ENCODE data around the gene SYTL2. TPM values are rescaled to one million over a fixed set of nuclear protein-coding genes. Genes with fewer than 3 reads are reported as not detected.

SYTL2 gene
- polyA plus RNA-seq, 1 of the 3 experiments (the other 2 are of a cell fraction): 36.0 TPM

DNA sequence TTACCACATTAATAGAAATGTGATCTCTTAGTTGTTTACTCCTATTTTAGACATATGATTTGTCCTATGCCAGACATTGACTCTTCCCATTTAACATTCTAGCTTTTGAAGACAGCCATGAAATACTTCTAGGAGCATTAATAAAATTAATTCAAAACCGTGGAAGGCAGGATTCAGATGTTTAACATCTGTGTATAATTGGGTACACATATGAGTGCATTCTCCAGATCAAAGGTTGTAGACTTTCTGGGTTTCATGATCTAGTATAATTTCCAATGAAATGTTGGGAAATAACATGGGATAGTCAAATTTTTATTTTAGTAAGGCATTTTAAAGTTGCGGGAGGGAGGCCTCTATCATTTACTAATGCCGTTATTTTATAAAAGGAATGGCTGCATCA lies 89.8 kb downstream of the SYTL2 start:
- no peak for DNase-seq
- no peak overlapping the region for H3K4me3 ChIP-seq (ENCODE audit: low read depth in 2 of 2, low read length in 1 of 2)
- H3K4me1 ChIP-seq (ENCODE audit: control insufficient read depth in 1 of 2, insufficient read depth in 2 of 2, low read depth in 1 of 2, low read length in 1 of 2): peaks cover 0 to 14% of the 10 kb centered on the region in 2 experiments; a peak in 3 of 4 replicates
- CTCF ChIA-PET: interaction anchor here (1.1 kb wide), 2 partner anchors 25 to 126 kb away, joined by 3 read pairs; no protein-coding TSS in a partner anchor
- H3K9me3 ChIP-seq: no peaks in the 10 kb centered on the region
- TF ChIP-seq TEAD4 (IDR thresholded peaks at IDR 0.05; ENCODE audit: borderline replicate concordance, insufficient read depth): no peak
- TF ChIP-seq, protein P1, sequence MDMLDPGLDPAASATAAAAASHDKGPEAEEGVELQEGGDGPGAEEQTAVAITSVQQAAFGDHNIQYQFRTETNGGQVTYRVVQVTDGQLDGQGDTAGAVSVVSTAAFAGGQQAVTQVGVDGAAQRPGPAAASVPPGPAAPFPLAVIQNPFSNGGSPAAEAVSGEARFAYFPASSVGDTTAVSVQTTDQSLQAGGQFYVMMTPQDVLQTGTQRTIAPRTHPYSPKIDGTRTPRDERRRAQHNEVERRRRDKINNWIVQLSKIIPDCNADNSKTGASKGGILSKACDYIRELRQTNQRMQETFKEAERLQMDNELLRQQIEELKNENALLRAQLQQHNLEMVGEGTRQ (IDR thresholded peaks at IDR 0.05; ENCODE audit: borderline replicate concordance, low read depth, low read length): no peak
- TF ChIP-seq SMC3 (IDR thresholded peaks at IDR 0.05; ENCODE audit: low read depth, low read length): no peak
- TF ChIP-seq, protein P2, sequence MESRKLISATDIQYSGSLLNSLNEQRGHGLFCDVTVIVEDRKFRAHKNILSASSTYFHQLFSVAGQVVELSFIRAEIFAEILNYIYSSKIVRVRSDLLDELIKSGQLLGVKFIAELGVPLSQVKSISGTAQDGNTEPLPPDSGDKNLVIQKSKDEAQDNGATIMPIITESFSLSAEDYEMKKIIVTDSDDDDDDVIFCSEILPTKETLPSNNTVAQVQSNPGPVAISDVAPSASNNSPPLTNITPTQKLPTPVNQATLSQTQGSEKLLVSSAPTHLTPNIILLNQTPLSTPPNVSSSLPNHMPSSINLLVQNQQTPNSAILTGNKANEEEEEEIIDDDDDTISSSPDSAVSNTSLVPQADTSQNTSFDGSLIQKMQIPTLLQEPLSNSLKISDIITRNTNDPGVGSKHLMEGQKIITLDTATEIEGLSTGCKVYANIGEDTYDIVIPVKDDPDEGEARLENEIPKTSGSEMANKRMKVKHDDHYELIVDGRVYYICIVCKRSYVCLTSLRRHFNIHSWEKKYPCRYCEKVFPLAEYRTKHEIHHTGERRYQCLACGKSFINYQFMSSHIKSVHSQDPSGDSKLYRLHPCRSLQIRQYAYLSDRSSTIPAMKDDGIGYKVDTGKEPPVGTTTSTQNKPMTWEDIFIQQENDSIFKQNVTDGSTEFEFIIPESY (IDR thresholded peaks at IDR 0.05; ENCODE audit: borderline replicate concordance, low read depth): no peak
- TF ChIP-seq EZH2phosphoT487 (IDR thresholded peaks at IDR 0.05; ENCODE audit: borderline replicate concordance, low read depth): no peak
- no peak for TF ChIP-seq TCF12 (IDR thresholded peaks at IDR 0.05)
- TF ChIP-seq, protein P3, sequence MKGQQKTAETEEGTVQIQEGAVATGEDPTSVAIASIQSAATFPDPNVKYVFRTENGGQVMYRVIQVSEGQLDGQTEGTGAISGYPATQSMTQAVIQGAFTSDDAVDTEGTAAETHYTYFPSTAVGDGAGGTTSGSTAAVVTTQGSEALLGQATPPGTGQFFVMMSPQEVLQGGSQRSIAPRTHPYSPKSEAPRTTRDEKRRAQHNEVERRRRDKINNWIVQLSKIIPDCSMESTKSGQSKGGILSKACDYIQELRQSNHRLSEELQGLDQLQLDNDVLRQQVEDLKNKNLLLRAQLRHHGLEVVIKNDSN (IDR thresholded peaks at IDR 0.05; ENCODE audit: borderline replicate concordance, low read depth): no peak
- H3K9me2 ChIP-seq: no peaks in the 10 kb centered on the region
- 79% methylated on average over 3 of the region's 3 CpGs for WGBS (ENCODE audit: low lambda C conversion rate)
- POLR2A ChIA-PET: no interaction called here
- peaks cover 23% of the 10 kb centered on the region for H3F3A ChIP-seq (replicated peaks; ENCODE audit: insufficient read depth)
- H4K20me1 ChIP-seq (ENCODE audit: insufficient read depth): no peaks in the 10 kb centered on the region
- H3K27me3 ChIP-seq (ENCODE audit: insufficient read depth): no peaks in the 10 kb centered on the region
- H3K36me3 ChIP-seq (replicated peaks in 1 of 2; ENCODE audit: control insufficient read depth in 1 of 2, insufficient read depth in 2 of 2, low read length in 1 of 2): no peaks in the 10 kb centered on the region
- no peak overlapping the region for H2AFZ ChIP-seq (ENCODE audit: low read depth)
- no peak overlapping the region for H3K9ac ChIP-seq
- no peak overlapping the region; a peak in 1 of 4 replicates for H3K27ac ChIP-seq (ENCODE audit: low read depth in 2 of 2, low read length in 1 of 2)
- no peak overlapping the region for H3K4me2 ChIP-seq
- H3K79me2 ChIP-seq (ENCODE audit: insufficient read depth): no peaks in the 10 kb centered on the region

DNA sequence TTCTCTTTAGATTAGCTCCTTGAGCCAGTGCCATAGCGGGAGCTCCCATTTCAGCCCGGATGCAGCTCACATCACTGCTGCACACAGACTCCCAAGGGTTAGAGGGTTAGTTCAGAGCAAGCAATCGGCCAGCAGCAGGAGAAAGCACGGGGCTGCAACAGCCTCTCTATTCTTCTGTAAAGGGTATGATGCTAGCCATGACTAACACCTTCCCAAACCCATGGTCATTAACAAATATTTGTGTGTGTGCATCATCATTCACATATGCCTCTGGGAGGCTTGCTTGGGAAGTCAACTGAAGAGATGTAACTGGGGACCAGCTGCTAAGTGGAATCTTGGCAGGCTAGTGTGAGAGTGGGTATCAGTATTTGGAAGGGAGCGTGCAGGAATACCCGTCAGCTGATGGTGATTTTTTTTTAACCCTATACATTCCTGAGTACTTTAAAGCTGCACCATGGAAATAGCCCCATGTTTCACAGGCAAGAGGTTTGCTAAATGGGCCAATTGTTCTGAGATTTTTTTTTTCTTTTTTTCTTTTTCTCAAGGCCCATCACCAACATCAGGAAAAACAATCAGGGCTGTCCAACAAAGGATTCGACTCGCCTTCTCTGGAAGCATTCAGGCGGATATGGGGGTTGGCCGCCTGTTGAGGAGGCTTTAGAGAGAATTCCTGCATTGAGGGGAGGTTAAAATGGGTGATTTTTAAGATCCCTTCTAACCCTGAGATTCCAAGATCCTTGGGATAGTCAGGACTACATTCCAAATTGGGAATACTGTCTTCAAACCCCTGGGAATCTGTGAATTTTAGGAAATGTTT lies 91.7 kb downstream of the SYTL2 start:
- CTCF ChIA-PET: interaction anchor here (0.6 to 2.4 kb wide), 3 partner anchors 20 to 884 kb away, joined by 3 to 7 read pairs (median 3); partner anchors contain the start of gene CCDC83
- TF ChIP-seq, protein P4, sequence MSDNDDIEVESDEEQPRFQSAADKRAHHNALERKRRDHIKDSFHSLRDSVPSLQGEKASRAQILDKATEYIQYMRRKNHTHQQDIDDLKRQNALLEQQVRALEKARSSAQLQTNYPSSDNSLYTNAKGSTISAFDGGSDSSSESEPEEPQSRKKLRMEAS (IDR thresholded peaks at IDR 0.05; ENCODE audit: low read depth): peak; percentile 82
- TF ChIP-seq RFX5 (IDR thresholded peaks at IDR 0.05; ENCODE audit: low read length) (no peak), EP300 (IDR thresholded peaks at IDR 0.05; ENCODE audit: borderline replicate concordance in 1 of 2, low read depth in 1 of 2, low read length in 1 of 2) (peak in 1 of 2 experiments; percentile 97; a peak in 3 of 4 replicates), GABPA (IDR thresholded peaks at IDR 0.05; ENCODE audit: low read depth) (no peak), YY1 (IDR thresholded peaks at IDR 0.05; ENCODE audit: low read depth) (no peak; the same call in 1 of the 2 replicates), MXI1 (IDR thresholded peaks at IDR 0.05; ENCODE audit: low read depth, low read length) (no peak), CHD2 (IDR thresholded peaks at IDR 0.05; ENCODE audit: low read length, partially characterized antibody) (no peak), TEAD4 (IDR thresholded peaks at IDR 0.05; ENCODE audit: borderline replicate concordance, insufficient read depth) (peak; percentile 98), SIN3A (IDR thresholded peaks at IDR 0.05; ENCODE audit: borderline replicate concordance, low read depth, low read length) (peak; percentile 95), FOXM1 (IDR thresholded peaks at IDR 0.05; ENCODE audit: low read depth) (peak; percentile 97), MEF2A (IDR thresholded peaks at IDR 0.05; ENCODE audit: borderline replicate concordance, low read depth) (peak; percentile 85), NFIC (IDR thresholded peaks at IDR 0.05; ENCODE audit: borderline replicate concordance) (peak; percentile 98)
- TF ChIP-seq, protein P2 (IDR thresholded peaks at IDR 0.05; ENCODE audit: borderline replicate concordance, low read depth): peak; percentile 86; the same call in 1 of the 2 replicates

More for the DNA sequence above, 91.7 kb downstream of the SYTL2 start:
- no peaks in the 10 kb centered on the region for H3K36me3 ChIP-seq (replicated peaks in 1 of 2; ENCODE audit: control insufficient read depth in 1 of 2, insufficient read depth in 2 of 2, low read length in 1 of 2)
- H3K9ac ChIP-seq: peak overlapping the region; percentile 72
- H3K4me3 ChIP-seq (ENCODE audit: low read depth in 2 of 2, low read length in 1 of 2): peak overlapping the region; percentile 41 to 53; a peak in 3 of 4 replicates
- no peaks in the 10 kb centered on the region for H3K79me2 ChIP-seq (ENCODE audit: insufficient read depth)
- peak overlapping the region; percentile 73 for H3K4me2 ChIP-seq
- H2AFZ ChIP-seq (ENCODE audit: low read depth): peak overlapping the region; percentile 83
- H3F3A ChIP-seq (replicated peaks; ENCODE audit: insufficient read depth): peaks cover 15% of the 10 kb centered on the region
- no peaks in the 10 kb centered on the region for H3K9me2 ChIP-seq
- no peaks in the 10 kb centered on the region for H3K27me3 ChIP-seq (ENCODE audit: insufficient read depth)
- WGBS (ENCODE audit: low lambda C conversion rate): 28% methylated on average over 9 of the region's 10 CpGs
- no peaks in the 10 kb centered on the region for H3K9me3 ChIP-seq
- no peak for DNase-seq
- H3K4me1 ChIP-seq (ENCODE audit: control insufficient read depth in 1 of 2, insufficient read depth in 2 of 2, low read depth in 1 of 2, low read length in 1 of 2): peaks cover 0 to 8% of the 10 kb centered on the region in 2 experiments; a peak in 2 of 4 replicates
- H3K27ac ChIP-seq (ENCODE audit: low read depth in 2 of 2, low read length in 1 of 2): peak overlapping the region; percentile 86 to 88; a peak in 3 of 4 replicates
- no peaks in the 10 kb centered on the region for H4K20me1 ChIP-seq (ENCODE audit: insufficient read depth)
- POLR2A ChIA-PET: no interaction called here

Measured in SK-N-SH (cell line).